SIG-M5 treated with dmso at 0.1 percent for 504 hours (cell line): ENCODE measurements around the gene EFHC2.
A peak's percentile ranks its signal among the peaks of the same experiment; 100 is the strongest.

Source experiments
- DNase-seq: peaks from one replicate; lab custom pipeline; 2025; ENCODE audit not compliant: unreplicated experiment; lab: John Stamatoyannopoulos, UW

EFHC2 gene

GRCh38 chrX:44291468-44292092 is 51.9 kb downstream of the EFHC2 start:
- no peak for DNase-seq

- no peak for DNase-seq
Observed at GRCh38 chrX:44290718-44291117, 52.8 kb downstream of the EFHC2 start.

GRCh38 chrX:44282753-44283152 is 60.7 kb downstream of the EFHC2 start:
- no peak for DNase-seq

- no peak for DNase-seq
Observed at GRCh38 chrX:44280116-44280515, 63.4 kb downstream of the EFHC2 start.

- no peak for DNase-seq
Observed at GRCh38 chrX:44274096-44274495, 69.4 kb downstream of the EFHC2 start.

- no peak for DNase-seq
Observed at GRCh38 chrX:44267861-44268260, 75.6 kb downstream of the EFHC2 start.

GRCh38 chrX:44267116-44267515 is 76.4 kb downstream of the EFHC2 start:
- DNase-seq = no peak

GRCh38 chrX:44265559-44265958 is 77.9 kb downstream of the EFHC2 start:
- DNase-seq = no peak

- DNase-seq = no peak
Observed at GRCh38 chrX:44264936-44265335, 78.5 kb downstream of the EFHC2 start.

GRCh38 chrX:44261286-44261685 is 82.2 kb downstream of the EFHC2 start:
- peak; percentile 2 for DNase-seq

GRCh38 chrX:44260609-44261008 is 82.9 kb downstream of the EFHC2 start:
- no peak for DNase-seq

GRCh38 chrX:44255742-44256141 is 87.7 kb downstream of the EFHC2 start:
- peak; percentile 33 for DNase-seq

- no peak for DNase-seq
Observed at GRCh38 chrX:44253575-44253942, 89.9 kb downstream of the EFHC2 start.

GRCh38 chrX:44252688-44253574 is 90.5 kb downstream of the EFHC2 start:
- DNase-seq = peak; percentile 2

- peak; percentile 23 for DNase-seq
Observed at GRCh38 chrX:44247468-44247867, 96.0 kb downstream of the EFHC2 start.

GRCh38 chrX:44246826-44247225 is 96.6 kb downstream of the EFHC2 start:
- DNase-seq = no peak

GRCh38 chrX:44245733-44246132 is 97.7 kb downstream of the EFHC2 start:
- DNase-seq = no peak

- peak; percentile 6 for DNase-seq
Observed at GRCh38 chrX:44244008-44244407, 99.5 kb downstream of the EFHC2 start.

- no peak for DNase-seq
Observed at GRCh38 chrX:44241546-44241945, 101.9 kb downstream of the EFHC2 start.

GRCh38 chrX:44240036-44240435 is 103.4 kb downstream of the EFHC2 start:
- DNase-seq = no peak

- no peak for DNase-seq
Observed at GRCh38 chrX:44239036-44239435, 104.4 kb downstream of the EFHC2 start.

- DNase-seq = no peak
Observed at GRCh38 chrX:44235534-44235933, 107.9 kb downstream of the EFHC2 start.

- no peak for DNase-seq
Observed at GRCh38 chrX:44234541-44234940, 108.9 kb downstream of the EFHC2 start.
